GM23248 (cell line): ENCODE data around the gene COL13A1. TPM values are rescaled to one million over a fixed set of nuclear protein-coding genes. Genes with fewer than 3 reads are reported as not detected.

ENCODE experiments used
- DNase-seq: peaks from one replicate; pipeline ENCODE4 v3.0.0-alpha.2; 2015
- H2AFZ ChIP-seq: fragments of 200-600 bp; sonication (generic); 2 replicates; pipeline ENCODE4 v1.6.1; 2016; ENCODE audit warnings: antibody characterized with exemption
- H3F3A ChIP-seq: fragments of 200-600 bp; sonication (generic); 2 replicates; pipeline ENCODE4 v1.6.1; 2016; ENCODE audit warnings: mild to moderate bottlenecking, antibody characterized with exemption, mixed run types; ENCODE audit not compliant: insufficient read depth
- H3K27ac ChIP-seq: fragments of 200-600 bp; sonication (generic); 2 replicates; pipeline ENCODE4 v1.5.1; 2016; ENCODE audit warnings: mild to moderate bottlenecking
- H3K27me3 ChIP-seq: fragments of 200-600 bp; sonication (generic); replicated peaks from 2 replicates; pipeline ENCODE4 v1.6.1; 2016; ENCODE audit warnings: mild to moderate bottlenecking; ENCODE audit not compliant: insufficient read depth
- H3K36me3 ChIP-seq: fragments of 200-600 bp; sonication (generic); 2 replicates; pipeline ENCODE4 v1.6.1; 2016; ENCODE audit warnings: low read depth, mild to moderate bottlenecking
- H3K4me1 ChIP-seq: fragments of 200-600 bp; sonication (generic); 2 replicates; pipeline ENCODE4 v1.6.1; 2016; ENCODE audit warnings: mild to moderate bottlenecking; ENCODE audit not compliant: insufficient read depth
- H3K4me2 ChIP-seq: fragments of 200-600 bp; sonication (generic); one replicate; pipeline ENCODE4 v1.6.1; 2016; ENCODE audit warnings: mild to moderate bottlenecking; ENCODE audit not compliant: unreplicated experiment
- H3K4me3 ChIP-seq: fragments of 200-600 bp; sonication (generic); 2 replicates; pipeline ENCODE4 v1.5.1; 2016; ENCODE audit warnings: mild to moderate bottlenecking
- H3K79me2 ChIP-seq: fragments of 200-600 bp; sonication (generic); 2 replicates; pipeline ENCODE4 v1.6.1; 2016; ENCODE audit warnings: mild to moderate bottlenecking; ENCODE audit not compliant: insufficient read depth
- H3K9ac ChIP-seq: fragments of 200-600 bp; sonication (generic); 2 replicates; pipeline ENCODE4 v1.6.1; 2016; ENCODE audit warnings: mild to moderate bottlenecking
- H3K9me2 ChIP-seq: fragments of 200-600 bp; sonication (generic); 2 replicates; pipeline ENCODE4 v1.6.1; 2016; ENCODE audit warnings: mixed run types, mild to moderate bottlenecking, moderate library complexity; ENCODE audit not compliant: insufficient read depth
- H3K9me3 ChIP-seq: fragments of 200-600 bp; sonication (generic); one replicate; pipeline ENCODE4 v1.6.1; 2017; ENCODE audit warnings: low read depth
- H4K20me1 ChIP-seq: fragments of 200-600 bp; sonication (generic); 2 replicates; pipeline ENCODE4 v1.6.0; 2016; ENCODE audit not compliant: insufficient read depth
- EZH2 ChIP-seq: fragments of 200-600 bp; sonication (generic); IDR thresholded peaks from 2 replicates; pipeline ENCODE4 v1.6.1; 2018; ENCODE audit warnings: antibody characterized with exemption, mild to moderate bottlenecking; ENCODE audit not compliant: insufficient read depth, poor library complexity, severe bottlenecking
- EZH2phosphoT487 ChIP-seq: fragments of 200-600 bp; sonication (generic); IDR thresholded peaks from 2 replicates; pipeline ENCODE4 v1.6.1; 2018; ENCODE audit warnings: antibody characterized with exemption, moderate library complexity, mild to moderate bottlenecking, low read depth; ENCODE audit not compliant: insufficient read depth
- whole genome bisulfite sequencing, 2 experiments: methylation state at CpG; one replicate each; pipeline ENCODE4 v1.1.6; 2015 to 2017; ENCODE audit warnings: low lambda C conversion rate in 2 of 2, low coverage in 1 of 2; ENCODE audit errors: missing lambda C conversion rate in 2 of 2; 5-methylcytosine and 5-hydroxymethylcytosine counted together
- in situ Hi-C: fragments of 300-500 bp; cut with MboI; formaldehyde crosslinking; loops from 2 replicates; pipeline ENCODE4 v1.15.0; 2020
- polyA plus RNA-seq: library from polyadenylated mRNA; unstranded; fragments of >200 nt; fragmentation: Nextera tagmentation; extraction: Ambion mirVana; gene quantifications from 2 replicates; pipeline ENCODE4 v1.2.1, GENCODE V29; 2016
- total RNA-seq: library from RNA; depleted of rRNA; stranded (reverse); fragments of >200 nt; shearing (Covaris generic); gene quantifications from 2 replicates; pipeline ENCODE4 v1.2.3, GENCODE V29; 2014; rRNA removed

Gene COL13A1
- total RNA-seq = 17.2 and 17.3 TPM in 2 replicates
- 12.8 and 15.2 TPM in 2 replicates for polyA plus RNA-seq

DNA sequence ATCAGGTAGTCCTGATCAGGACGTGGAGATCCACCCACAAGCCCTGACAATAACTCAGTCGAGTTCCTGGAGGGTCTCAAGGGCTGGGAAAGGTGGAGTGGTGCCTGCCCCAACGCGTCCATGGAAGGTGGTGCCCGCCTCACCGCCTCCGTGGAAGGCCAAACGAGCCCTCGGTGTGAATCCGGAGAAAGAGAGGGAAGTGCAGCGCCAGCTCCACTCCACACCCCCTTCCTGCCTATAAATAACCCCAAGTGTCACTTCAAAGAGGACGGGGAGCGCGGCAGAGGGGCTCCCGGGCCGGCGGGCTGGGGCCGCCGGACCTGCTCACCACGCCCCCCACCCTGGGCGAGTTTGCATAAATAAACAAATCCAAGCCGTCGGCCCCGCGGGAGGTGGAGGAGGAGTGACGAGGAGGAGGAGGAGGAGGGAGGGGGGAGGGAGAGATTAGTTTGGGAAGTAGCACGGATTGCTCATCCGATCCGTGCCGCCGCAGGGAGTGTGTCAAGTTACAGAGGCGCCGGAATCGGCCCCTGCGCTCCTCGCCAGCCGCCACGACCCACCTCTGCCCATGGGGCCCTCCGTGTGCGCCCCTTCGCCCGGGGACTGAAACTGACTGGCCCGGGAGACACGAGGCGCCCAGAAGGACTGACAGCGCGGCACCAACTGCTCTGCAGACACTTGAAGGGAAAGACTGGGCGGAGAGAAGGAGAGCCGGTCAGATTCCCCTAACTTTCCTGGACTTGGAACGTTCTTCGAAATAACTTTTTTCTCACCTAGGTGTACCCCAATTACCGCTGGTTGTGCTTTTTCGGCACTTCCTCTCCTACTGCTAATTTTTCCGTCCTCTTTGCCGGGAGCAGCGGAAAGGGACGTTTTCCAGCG is at the start of gene COL13A1:
TSS of gene COL13A1 (plus strand) at position 473 of the 882 bp plus-strand sequence. CDS start 518 bp downstream, outside the sequence.
- DNase-seq = peak; percentile 90
- peak within 1 kb of the TSS; percentile 3; the same call in 1 of the 2 replicates for H3K27ac ChIP-seq
- H3K9ac ChIP-seq = peak within 1 kb of the TSS; percentile 81
- H3K36me3 ChIP-seq = no peaks in the 10 kb centered on the region
- H4K20me1 ChIP-seq = no peaks in the 10 kb centered on the region
- H3K4me3 ChIP-seq = peak within 1 kb of the TSS; percentile 83
- 1 to 2% methylated on average over 46 to 58 of the region's 58 CpGs for WGBS, 2 experiments
- peaks cover 9% of the 10 kb centered on the region; the same call in 1 of the 2 replicates for H3F3A ChIP-seq
- no peaks in the 10 kb centered on the region for H3K9me2 ChIP-seq
- TF ChIP-seq EZH2 (no peak), EZH2phosphoT487 (no peak)
- no peaks in the 10 kb centered on the region for H3K9me3 ChIP-seq
- 0 out of 2 replicates have a peak, but pooled peaks cover under 1% of the 10 kb centered on the region for H3K4me1 ChIP-seq
- peak within 1 kb of the TSS; percentile 99 for H3K4me2 ChIP-seq
- peak within 1 kb of the TSS; percentile 88 for H2AFZ ChIP-seq
- H3K79me2 ChIP-seq = peaks cover 17% of the 10 kb centered on the region; the same call in 1 of the 2 replicates
- in situ Hi-C loops = no loop called here
- H3K27me3 ChIP-seq = no peaks in the 10 kb centered on the region

- H3K4me3 ChIP-seq = no peak overlapping the region
- peaks cover 8% of the 10 kb centered on the region; the same call in 1 of the 2 replicates for H3K27me3 ChIP-seq
- TF ChIP-seq EZH2 (no peak), EZH2phosphoT487 (no peak)
- H3K4me2 ChIP-seq = no peak overlapping the region
- H3K27ac ChIP-seq = no peak overlapping the region
- no peaks in the 10 kb centered on the region for H3K9me3 ChIP-seq
- H2AFZ ChIP-seq = no peak overlapping the region
- in situ Hi-C loops = no loop called here
- 66 to 75% methylated on average over 7 of the region's 7 CpGs for WGBS, 2 experiments
- H3K9ac ChIP-seq = no peak overlapping the region
- no peaks in the 10 kb centered on the region for H3K79me2 ChIP-seq
- no peaks in the 10 kb centered on the region for H3K9me2 ChIP-seq
- H4K20me1 ChIP-seq = no peaks in the 10 kb centered on the region
- peaks cover 11% of the 10 kb centered on the region; the same call in 1 of the 2 replicates for H3K4me1 ChIP-seq
- no peak for DNase-seq
- peaks cover 6% of the 10 kb centered on the region; the same call in 1 of the 2 replicates for H3F3A ChIP-seq
- no peaks in the 10 kb centered on the region for H3K36me3 ChIP-seq
Observed at GRCh38 chr10:69752479-69752878, 49.2 kb upstream of the COL13A1 start.

DNA sequence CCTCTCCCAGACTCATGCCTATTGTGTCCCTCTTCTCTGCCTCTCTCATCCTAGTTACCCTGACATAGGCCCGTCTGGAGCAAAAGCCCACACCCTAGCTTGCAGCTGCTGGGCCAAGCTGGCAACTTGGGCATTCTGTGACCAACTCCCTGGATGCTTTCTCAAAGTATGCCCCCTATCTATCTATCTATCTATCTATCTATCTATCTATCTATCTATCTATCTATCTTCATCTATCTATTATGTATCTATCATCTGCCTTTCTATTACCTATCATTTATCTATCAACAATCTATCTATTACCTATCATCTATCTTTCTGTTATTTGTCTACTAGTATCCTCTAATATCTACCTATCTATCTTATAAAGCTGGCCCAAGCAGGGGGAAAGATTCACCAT is 45.4 kb upstream of the COL13A1 start:
- H3K4me2 ChIP-seq = no peak overlapping the region
- H3K9ac ChIP-seq = no peak overlapping the region
- peaks cover 12% of the 10 kb centered on the region; the same call in 1 of the 2 replicates for H3K27me3 ChIP-seq
- peaks cover 8% of the 10 kb centered on the region for H3K4me1 ChIP-seq
- H3F3A ChIP-seq = 0 out of 2 replicates have a peak, but pooled peaks cover 7% of the 10 kb centered on the region
- H2AFZ ChIP-seq = no peak overlapping the region
- DNase-seq = no peak
- no peaks in the 10 kb centered on the region for H3K9me3 ChIP-seq
- no peak overlapping the region for H3K4me3 ChIP-seq
- H3K27ac ChIP-seq = no peak overlapping the region
- no peaks in the 10 kb centered on the region for H3K9me2 ChIP-seq
- no peaks in the 10 kb centered on the region for H4K20me1 ChIP-seq
- in situ Hi-C loops = no loop called here
- TF ChIP-seq EZH2 = no peak
- H3K36me3 ChIP-seq = no peaks in the 10 kb centered on the region
- no peaks in the 10 kb centered on the region for H3K79me2 ChIP-seq
- WGBS, 2 experiments = 85 to 100% methylated on average over 1 of the region's 1 CpG

GRCh38 chr10:69757206-69757552 is 44.5 kb upstream of the COL13A1 start:
- Histone ChIP-seq H3K27ac (no peak overlapping the region), H3K27me3 (peaks cover 12% of the 10 kb centered on the region; the same call in 1 of the 2 replicates), H3K9me3 (no peaks in the 10 kb centered on the region), H3K9me2 (no peaks in the 10 kb centered on the region), H3K36me3 (no peaks in the 10 kb centered on the region), H3F3A (0 out of 2 replicates have a peak, but pooled peaks cover 7% of the 10 kb centered on the region), H3K4me2 (no peak overlapping the region), H3K9ac (no peak overlapping the region), H3K4me1 (peaks cover 8% of the 10 kb centered on the region), H3K4me3 (no peak overlapping the region), H2AFZ (no peak overlapping the region), H3K79me2 (no peaks in the 10 kb centered on the region), H4K20me1 (no peaks in the 10 kb centered on the region)
- in situ Hi-C loops = no loop called here
- no peak for DNase-seq
- 62 to 71% methylated on average over 5 of the region's 5 CpGs for WGBS, 2 experiments
- TF ChIP-seq EZH2phosphoT487 = no peak
- TF ChIP-seq EZH2 = no peak
